GM12878 (cell line): Measurements from ENCODE around the gene TJP1. TPM values are rescaled to one million over a fixed set of nuclear protein-coding genes. Genes with fewer than 3 reads are reported as not detected.

Experiments used
- ATAC-seq: fragments of 200-7000 bp; cut with Tn5 transposase; 3 replicates; pipeline ENCODE4 v1.9.1; 2020; ENCODE audit warnings: mild to moderate bottlenecking, moderate library complexity
- BruUV-seq: library from RNA; stranded (reverse); fragments of 400-500 nt; replicated peaks from 2 replicates; lab custom pipeline; 2021; lab: Mats Ljungman, UMichigan
- CTCF ChIA-PET: fragments of 300-600 bp; sonication (Branson Sonifier 250); formaldehyde crosslinking; extraction: SDS; loops from one replicate; lab custom pipeline; 2021; ENCODE audit warnings: inconsistent platforms; lab: Yijun Ruan, JAX
- POLR2A ChIA-PET: fragments of 350-600 bp; formaldehyde crosslinking; extraction: SDS; loops from one replicate; lab custom pipeline; 2021; ENCODE audit warnings: inconsistent platforms; lab: Charles Lee
- RAD21 ChIA-PET: fragments of 300-600 bp; sonication (Branson Sonifier 250); formaldehyde crosslinking; loops from one replicate; lab custom pipeline; 2023; ENCODE audit warnings: antibody characterized with exemption; ENCODE audit not compliant: unreplicated experiment; lab: Charles Lee
- SMC1A ChIA-PET: fragments of 300-600 bp; sonication (Branson Sonifier 250); formaldehyde crosslinking; loops from one replicate; lab custom pipeline; 2023; ENCODE audit not compliant: unreplicated experiment, uncharacterized antibody; lab: Charles Lee
- DNase-seq: peaks from one replicate; pipeline ENCODE4 v3.0.0-alpha.2; 2011; ENCODE audit warnings: low read depth, low spot score
- FAIRE-seq: peaks from 3 replicates; lab custom pipeline; 2011; peaks lifted over from hg19 to GRCh38; lab: Jason Lieb, UNC
- H2AFZ ChIP-seq: 2 replicates; pipeline ENCODE4 v1.6.0; 2011; ENCODE audit warnings: low read depth, low read length, control low read depth; ENCODE audit not compliant: control insufficient read depth
- H3K27ac ChIP-seq: 2 replicates; pipeline ENCODE4 v1.5.1; 2011; ENCODE audit warnings: control low read depth; ENCODE audit not compliant: control insufficient read depth, insufficient read depth
- H3K27me3 ChIP-seq, 2 experiments: replicated peaks in 1 of 2; 2 replicates each; pipeline versions ENCODE4 v1.6.0 to v1.6.1; 2011; ENCODE audit warnings: low read length in 1 of 2; ENCODE audit not compliant: control insufficient read depth in 2 of 2, insufficient read depth in 2 of 2
- H3K36me3 ChIP-seq, 2 experiments: 2 replicates each; pipeline ENCODE4 v1.5.1; 2011; ENCODE audit warnings: low read length in 1 of 2; ENCODE audit not compliant: control insufficient read depth in 2 of 2, insufficient read depth in 2 of 2
- H3K4me1 ChIP-seq: 2 replicates; pipeline ENCODE4 v1.6.1; 2011; ENCODE audit warnings: mild to moderate bottlenecking, low read length, moderate library complexity, mixed read lengths; ENCODE audit not compliant: control insufficient read depth, insufficient read depth
- H3K4me2 ChIP-seq: 2 replicates; pipeline ENCODE4 v1.6.0; 2011; ENCODE audit warnings: control low read depth; ENCODE audit not compliant: control insufficient read depth, insufficient read depth
- H3K4me3 ChIP-seq: fragments of 200-600 bp; sonication (generic); 2 replicates; pipeline ENCODE4 v1.5.1; 2016
- H3K79me2 ChIP-seq: 2 replicates; pipeline ENCODE4 v1.6.0; 2011; ENCODE audit warnings: low read length; ENCODE audit not compliant: control insufficient read depth, insufficient read depth
- H3K9ac ChIP-seq: 2 replicates; pipeline ENCODE4 v1.8.0; 2011; ENCODE audit warnings: low read length, control low read depth, mixed read lengths; ENCODE audit not compliant: control insufficient read depth, insufficient read depth
- H3K9me3 ChIP-seq: replicated peaks from 3 replicates; pipeline ENCODE4 v1.5.1; 2011; ENCODE audit warnings: mild to moderate bottlenecking, low read length; ENCODE audit not compliant: control insufficient read depth, insufficient read depth
- H4K20me1 ChIP-seq: 2 replicates; pipeline ENCODE4 v1.6.0; 2011; ENCODE audit not compliant: control insufficient read depth, insufficient read depth
- ATF2 ChIP-seq: IDR thresholded peaks from 2 replicates; pipeline ENCODE4 v1.6.1; 2012; ENCODE audit warnings: low read length, inconsistent platforms
- FOXM1 ChIP-seq: IDR thresholded peaks from 2 replicates; pipeline ENCODE4 v1.6.1; 2012; ENCODE audit warnings: low read depth, mild to moderate bottlenecking, inconsistent platforms, low read length, moderate library complexity
- GATAD2B ChIP-seq: fragments of 450-650 bp; conservative IDR thresholded peaks from 2 replicates; pipeline ENCODE4 v1.6.1; 2017; ENCODE audit warnings: low read depth, mild to moderate bottlenecking, moderate library complexity
- IKZF1 ChIP-seq: fragments of 450-650 bp; conservative IDR thresholded peaks from 2 replicates; pipeline ENCODE4 v1.6.1; 2017; ENCODE audit warnings: antibody characterized with exemption, mild to moderate bottlenecking
- IRF4 ChIP-seq: IDR thresholded peaks from 2 replicates; pipeline ENCODE4 v1.6.1; 2011; ENCODE audit warnings: low read depth, low read length
- JUND ChIP-seq: IDR thresholded peaks from 2 replicates; pipeline ENCODE4 v1.6.1; 2012; ENCODE audit warnings: low read depth, mild to moderate bottlenecking, low read length, improper control_type of control experiment, moderate library complexity
- NBN ChIP-seq: fragments of 450-650 bp; IDR thresholded peaks from 2 replicates; pipeline ENCODE4 v1.6.1; 2016
- PBX3 ChIP-seq: IDR thresholded peaks from 2 replicates; pipeline ENCODE4 v1.6.1; 2011; ENCODE audit warnings: mild to moderate bottlenecking, low read depth, low read length, moderate library complexity; ENCODE audit not compliant: insufficient replicate concordance
- RELB ChIP-seq: fragments of 450-650 bp; IDR thresholded peaks from 2 replicates; pipeline ENCODE4 v1.6.1; 2017; ENCODE audit warnings: low read depth, mild to moderate bottlenecking, moderate library complexity
- SIX5 ChIP-seq: IDR thresholded peaks from 2 replicates; pipeline ENCODE4 v1.6.1; 2011; ENCODE audit warnings: mild to moderate bottlenecking, low read depth, low read length, moderate library complexity; ENCODE audit not compliant: severe bottlenecking
- SP1 ChIP-seq: IDR thresholded peaks from one replicate; pipeline ENCODE4 v1.6.1; 2011; ENCODE audit warnings: low read depth, low read length
- SRF ChIP-seq, 2 experiments: IDR thresholded peaks; 2 replicates each; pipeline ENCODE4 v1.6.1; 2011; ENCODE audit warnings: low read depth in 2 of 2, low read length in 2 of 2, mild to moderate bottlenecking in 1 of 2, moderate library complexity in 1 of 2
- TCF7 ChIP-seq: IDR thresholded peaks from 2 replicates; pipeline ENCODE4 v1.6.1; 2014; ENCODE audit warnings: antibody characterized with exemption, borderline replicate concordance
- ZNF687 ChIP-seq: fragments of 450-650 bp; IDR thresholded peaks from 2 replicates; pipeline ENCODE4 v1.6.1; 2017; ENCODE audit warnings: mild to moderate bottlenecking, moderate library complexity
- WGBS: methylation state at CpG from one replicate; pipeline ENCODE4 v1.1.6; 2016; ENCODE audit warnings: low lambda C conversion rate; ENCODE audit not compliant: insufficient replicate concordance, insufficient coverage; ENCODE audit errors: missing lambda C conversion rate; 5-methylcytosine and 5-hydroxymethylcytosine counted together
- in situ Hi-C: fragments of 300-500 bp; cut with MboI; formaldehyde crosslinking; loops from 9 replicates; pipeline ENCODE4 v1.14.3; 2018; ENCODE audit warnings: mixed read lengths
- intact Hi-C: fragments of 100-400 bp; cut with micrococcal nuclease; formaldehyde crosslinking; loops from one replicate; pipeline ENCODE4 v1.14.2; 2022; ENCODE audit not compliant: unreplicated experiment
- polyA plus RNA-seq, 11 experiments: library from polyadenylated mRNA; depleted of rRNA in 4 of 11; unstranded in 6 of 11; stranded (reverse) in 5 of 11; fragments of >200 nt; fragmentation: Nextera tagmentation in 4 of 11; fragmentation: Illumina TruSeq in 1 of 11; extraction: Ambion mirVana in 4 of 11; extraction: Trizol in 1 of 11; gene quantifications; 1 replicate in 1 of 11; 2 replicates in 10 of 11; pipeline versions ENCODE4 v1.2.1 to v1.2.3, GENCODE V29; 2011 to 2016; ENCODE audit warnings: inconsistent platforms in 2 of 11, missing spikeins in 2 of 11, low read depth in 1 of 11
- total RNA-seq, 4 experiments: library from RNA; depleted of rRNA in 3 of 4; stranded (reverse); fragments of >200 nt in 3 of 4; fragmentation: Illumina TruSeq in 1 of 4; extraction: Trizol in 1 of 4; gene quantifications; 2 replicates each; pipeline versions ENCODE4 v1.2.1 to v1.2.3, GENCODE V29; 2013 to 2021

Gene TJP1
- total and polyA plus RNA-seq, 10 of the 15 experiments (the other 5 are each of a cell fraction or from before 2014, with no cell fraction given) = 0.01 to 0.49 (median 0.08) TPM; not detected in 7

GRCh38 chr15:29802411-29802810, 19.9 kb downstream of the TJP1 start (continued):
- no peak for TF ChIP-seq IKZF1

- H2AFZ ChIP-seq = no peak overlapping the region
- no peaks in the 10 kb centered on the region for H3K27me3 ChIP-seq
- BruUV-seq = no TSS peak
- no peaks in the 10 kb centered on the region for H3K4me1 ChIP-seq
- no peaks in the 10 kb centered on the region for H3K79me2 ChIP-seq
- no peak overlapping the region for H3K27ac ChIP-seq
- DNase-seq (no peak), FAIRE-seq (no peak), ATAC-seq (no peak)
- ChIA-PET CTCF (no interaction called here), POLR2A (no interaction called here), RAD21 (no interaction called here), SMC1A (interaction anchor here (1.4 kb wide), 1 partner anchor 13 kb away, joined by 4 read pairs; no protein-coding TSS in a partner anchor)
- 35% methylated on average over 7 of the region's 7 CpGs for WGBS
- intact Hi-C loops = no loop called here
- H3K36me3 ChIP-seq = no peaks in the 10 kb centered on the region
- no peak overlapping the region for H3K4me3 ChIP-seq
- no peaks in the 10 kb centered on the region for H3K9me3 ChIP-seq
- in situ Hi-C loops = no loop called here
- H4K20me1 ChIP-seq = no peaks in the 10 kb centered on the region
- H3K9ac ChIP-seq = no peak overlapping the region
- H3K4me2 ChIP-seq = no peak overlapping the region
- no peak for TF ChIP-seq ZNF687
- no peak for TF ChIP-seq SIX5
- TF ChIP-seq NBN = no peak
- TF ChIP-seq SRF (IDR thresholded peaks at IDR 0.05; ENCODE audit: low read depth in 2 of 2, low read length in 2 of 2) = no peak
- no peak for TF ChIP-seq TCF7
- TF ChIP-seq FOXM1 = no peak
- TF ChIP-seq JUND = no peak
- no peak for TF ChIP-seq ATF2
- TF ChIP-seq RELB = no peak
- no peak for TF ChIP-seq GATAD2B
- TF ChIP-seq PBX3 = no peak
- TF ChIP-seq SP1 = no peak
- no peak for TF ChIP-seq IRF4
Measured at GRCh38 chr15:29800491-29801366, 21.5 kb downstream of the TJP1 start.
